Measurements from ENCODE around the gene HCN3. TPM values are rescaled to one million over a fixed set of nuclear protein-coding genes. Genes with fewer than 3 reads are reported as not detected.
A peak's percentile ranks its signal among the peaks of the same experiment; 100 is the strongest.

Gene HCN3
- polyA plus RNA-seq, 1 donor from 2014 or later, result 53.2 TPM

- no peak for TF ChIP-seq RAD21 (conservative IDR thresholded peaks at IDR 0.05)
- no peak for TF ChIP-seq POLR2AphosphoS5 (IDR thresholded peaks at IDR 0.05)
Measured at GRCh38 chr1:155309423-155310021, 32.3 kb downstream of the HCN3 start.

GRCh38 chr1:155313261-155313660, 36.0 kb downstream of the HCN3 start:
- Histone ChIP-seq H3K4me3 (ENCODE audit: low read length) (no peak overlapping the region), H4K20me1 (ENCODE audit: insufficient read depth) (no peaks in the 10 kb centered on the region), H3K9me3 (ENCODE audit: low read length) (no peaks in the 10 kb centered on the region), H3F3A (ENCODE audit: insufficient read depth, low read length, poor library complexity, severe bottlenecking) (no peaks in the 10 kb centered on the region), H3K9me2 (ENCODE audit: insufficient read depth, low read length) (no peaks in the 10 kb centered on the region), H3K4me2 (ENCODE audit: low read length) (no peak overlapping the region), H3K27me3 (ENCODE audit: insufficient read depth, low read depth, low read length) (no peaks in the 10 kb centered on the region), H2AFZ (ENCODE audit: low read depth, low read length) (no peak overlapping the region), H3K27ac (ENCODE audit: low read length) (no peak overlapping the region), H3K79me2 (replicated peaks; ENCODE audit: insufficient read depth, low read length) (peaks cover 23% of the 10 kb centered on the region), H3K36me3 (ENCODE audit: insufficient read depth, low read length) (no peaks in the 10 kb centered on the region), H3K9ac (ENCODE audit: low read length) (no peak overlapping the region)
- TF ChIP-seq RAD21 (conservative IDR thresholded peaks at IDR 0.05), result no peak
- TF ChIP-seq EP300 (conservative IDR thresholded peaks at IDR 0.05; ENCODE audit: poor library complexity, severe bottlenecking), result no peak
- TF ChIP-seq REST (IDR thresholded peaks at IDR 0.05; ENCODE audit: borderline replicate concordance), result no peak
- TF ChIP-seq, protein P1, sequence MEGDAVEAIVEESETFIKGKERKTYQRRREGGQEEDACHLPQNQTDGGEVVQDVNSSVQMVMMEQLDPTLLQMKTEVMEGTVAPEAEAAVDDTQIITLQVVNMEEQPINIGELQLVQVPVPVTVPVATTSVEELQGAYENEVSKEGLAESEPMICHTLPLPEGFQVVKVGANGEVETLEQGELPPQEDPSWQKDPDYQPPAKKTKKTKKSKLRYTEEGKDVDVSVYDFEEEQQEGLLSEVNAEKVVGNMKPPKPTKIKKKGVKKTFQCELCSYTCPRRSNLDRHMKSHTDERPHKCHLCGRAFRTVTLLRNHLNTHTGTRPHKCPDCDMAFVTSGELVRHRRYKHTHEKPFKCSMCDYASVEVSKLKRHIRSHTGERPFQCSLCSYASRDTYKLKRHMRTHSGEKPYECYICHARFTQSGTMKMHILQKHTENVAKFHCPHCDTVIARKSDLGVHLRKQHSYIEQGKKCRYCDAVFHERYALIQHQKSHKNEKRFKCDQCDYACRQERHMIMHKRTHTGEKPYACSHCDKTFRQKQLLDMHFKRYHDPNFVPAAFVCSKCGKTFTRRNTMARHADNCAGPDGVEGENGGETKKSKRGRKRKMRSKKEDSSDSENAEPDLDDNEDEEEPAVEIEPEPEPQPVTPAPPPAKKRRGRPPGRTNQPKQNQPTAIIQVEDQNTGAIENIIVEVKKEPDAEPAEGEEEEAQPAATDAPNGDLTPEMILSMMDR (IDR thresholded peaks at IDR 0.05; ENCODE audit: poor library complexity, severe bottlenecking), result no peak
- TF ChIP-seq POLR2AphosphoS5 (IDR thresholded peaks at IDR 0.05), result no peak
- TF ChIP-seq TAF1 (IDR thresholded peaks at IDR 0.05; ENCODE audit: low read depth), result no peak

More at GRCh38 chr1:155309423-155310021, 32.3 kb downstream of the HCN3 start:
- H4K20me1 ChIP-seq (ENCODE audit: insufficient read depth), result no peaks in the 10 kb centered on the region
- no peaks in the 10 kb centered on the region for H3K27me3 ChIP-seq (ENCODE audit: insufficient read depth, low read depth, low read length)
- H2AFZ ChIP-seq (ENCODE audit: low read depth, low read length), result peak overlapping the region; percentile 61
- H3K4me3 ChIP-seq (ENCODE audit: low read length), result peak overlapping the region; percentile 88
- H3K9ac ChIP-seq (ENCODE audit: low read length), result peak overlapping the region; percentile 91
- no peaks in the 10 kb centered on the region for H3F3A ChIP-seq (ENCODE audit: insufficient read depth, low read length, poor library complexity, severe bottlenecking)
- no peaks in the 10 kb centered on the region for H3K9me3 ChIP-seq (ENCODE audit: low read length)
- H3K27ac ChIP-seq (ENCODE audit: low read length), result peak overlapping the region; percentile 93
- peaks cover 23% of the 10 kb centered on the region for H3K79me2 ChIP-seq (replicated peaks; ENCODE audit: insufficient read depth, low read length)
- H3K9me2 ChIP-seq (ENCODE audit: insufficient read depth, low read length), result no peaks in the 10 kb centered on the region
- peak overlapping the region; percentile 90 for H3K4me2 ChIP-seq (ENCODE audit: low read length)
- H3K36me3 ChIP-seq (ENCODE audit: insufficient read depth, low read length), result no peaks in the 10 kb centered on the region

- H4K20me1 ChIP-seq (ENCODE audit: insufficient read depth), result no peaks in the 10 kb centered on the region
- no peak overlapping the region for H3K4me2 ChIP-seq (ENCODE audit: low read length)
- H3K9ac ChIP-seq (ENCODE audit: low read length), result no peak overlapping the region
- H3K4me3 ChIP-seq (ENCODE audit: low read length), result no peak overlapping the region
- H3K9me2 ChIP-seq (ENCODE audit: insufficient read depth, low read length), result no peaks in the 10 kb centered on the region
- H3F3A ChIP-seq (ENCODE audit: insufficient read depth, low read length, poor library complexity, severe bottlenecking), result no peaks in the 10 kb centered on the region
- no peaks in the 10 kb centered on the region for H3K27me3 ChIP-seq (ENCODE audit: insufficient read depth, low read depth, low read length)
- H3K9me3 ChIP-seq (ENCODE audit: low read length), result no peaks in the 10 kb centered on the region
- peaks cover 21% of the 10 kb centered on the region for H3K79me2 ChIP-seq (replicated peaks; ENCODE audit: insufficient read depth, low read length)
- no peaks in the 10 kb centered on the region for H3K36me3 ChIP-seq (ENCODE audit: insufficient read depth, low read length)
- TF ChIP-seq, protein P1 (IDR thresholded peaks at IDR 0.05; ENCODE audit: poor library complexity, severe bottlenecking), result no peak
- TF ChIP-seq MXI1 (conservative IDR thresholded peaks at IDR 0.05; ENCODE audit: poor library complexity, severe bottlenecking), result no peak
- no peak for TF ChIP-seq POLR2AphosphoS5 (IDR thresholded peaks at IDR 0.05)
- H2AFZ ChIP-seq (ENCODE audit: low read depth, low read length), result no peak overlapping the region
- H3K27ac ChIP-seq (ENCODE audit: low read length), result no peak overlapping the region
Measured at GRCh38 chr1:155316922-155317321, 39.7 kb downstream of the HCN3 start.
